T-helper 1 cell treated with Interleukin-12 subunit alpha and Interleukin-12 subunit beta and Interleukin-4 antibody, amounts not matched to agents 30 μg/mL and 1 μg/mL, for 36 hours (primary cell): ENCODE data around the gene APCDD1L.

ENCODE experiments used
- H3K27ac Mint-ChIP-seq: one replicate; pipeline ENCODE4 v1.8.0; 2021; ENCODE audit warnings: mild to moderate bottlenecking, mixed read lengths
- H3K27me3 Mint-ChIP-seq: one replicate; pipeline ENCODE4 v1.8.0; 2021; ENCODE audit warnings: low read depth, mixed read lengths
- H3K36me3 Mint-ChIP-seq: one replicate; pipeline ENCODE4 v1.8.0; 2021; ENCODE audit warnings: low read depth, mixed read lengths
- H3K4me1 Mint-ChIP-seq: one replicate; pipeline ENCODE4 v1.8.0; 2021; ENCODE audit warnings: low read depth, mixed read lengths
- H3K4me3 Mint-ChIP-seq: one replicate; pipeline ENCODE4 v1.8.0; 2021; ENCODE audit warnings: mild to moderate bottlenecking, moderate library complexity, mixed read lengths
- H3K9me3 Mint-ChIP-seq: one replicate; pipeline ENCODE4 v1.8.0; 2021; ENCODE audit warnings: mixed read lengths

The APCDD1L gene

GRCh38 chr20:58531657-58532056 is 16.5 kb upstream of the APCDD1L start:
- H3K4me1 Mint-ChIP-seq: no peaks in the 10 kb centered on the region

GRCh38 chr20:58531063-58531462 is 15.9 kb upstream of the APCDD1L start:
- Mint-ChIP-seq H3K4me1 (no peaks in the 10 kb centered on the region), H3K9me3 (peaks cover 43% of the 10 kb centered on the region), H3K4me3 (no peak overlapping the region)

More at GRCh38 chr20:58531657-58532056, 16.5 kb upstream of the APCDD1L start:
- Mint-ChIP-seq H3K4me3 (no peak overlapping the region), H3K36me3 (no peaks in the 10 kb centered on the region), H3K27ac (no peak overlapping the region), H3K27me3 (no peaks in the 10 kb centered on the region), H3K9me3 (peaks cover 39% of the 10 kb centered on the region)

DNA sequence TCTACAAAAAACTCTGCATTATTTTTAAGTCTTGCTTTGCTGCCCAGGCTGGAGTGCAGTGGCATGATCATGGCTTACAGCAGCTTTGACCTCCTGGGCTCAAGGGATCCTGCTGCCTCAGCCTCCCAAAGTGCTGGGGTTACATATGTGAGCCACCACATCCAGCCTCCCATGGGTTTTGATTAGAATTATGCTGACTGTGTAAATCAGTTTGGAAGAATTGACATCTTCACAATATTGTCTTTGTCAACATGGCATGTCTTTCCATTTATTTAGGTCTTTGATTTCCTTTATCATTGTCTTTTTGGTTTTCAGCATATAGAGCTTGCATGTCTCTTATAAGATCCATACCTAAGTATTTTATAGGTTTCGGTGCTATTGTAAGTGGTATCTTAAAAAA is 13.2 kb upstream of the APCDD1L start:
- Mint-ChIP-seq H3K9me3 (peaks cover 44% of the 10 kb centered on the region), H3K36me3 (no peaks in the 10 kb centered on the region)

More at GRCh38 chr20:58531063-58531462, 15.9 kb upstream of the APCDD1L start:
- Mint-ChIP-seq H3K36me3 (no peaks in the 10 kb centered on the region), H3K27me3 (no peaks in the 10 kb centered on the region), H3K27ac (no peak overlapping the region)

DNA sequence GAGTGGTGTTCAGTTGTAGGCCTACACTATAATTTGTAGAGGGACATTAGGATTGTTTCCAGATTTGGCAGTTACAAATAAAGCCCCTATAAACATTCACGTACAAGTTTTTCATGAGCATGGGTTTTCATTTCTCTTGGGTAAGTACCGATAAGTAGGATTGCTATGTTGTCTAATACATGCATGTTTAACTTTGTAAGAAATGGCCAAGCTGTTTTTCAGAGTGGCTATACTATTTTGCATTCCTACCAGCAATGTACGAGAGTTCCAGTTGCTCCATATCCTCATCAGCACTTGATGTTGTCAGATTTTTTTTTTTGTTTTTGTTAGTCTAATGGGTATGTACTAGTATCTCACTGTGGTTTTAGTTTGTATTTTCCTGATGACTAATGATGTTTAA is 11.2 kb upstream of the APCDD1L start:
- Mint-ChIP-seq H3K36me3 (no peaks in the 10 kb centered on the region), H3K4me1 (no peaks in the 10 kb centered on the region), H3K4me3 (no peak overlapping the region), H3K27me3 (no peaks in the 10 kb centered on the region), H3K9me3 (peaks cover 26% of the 10 kb centered on the region), H3K27ac (no peak overlapping the region)

More for the DNA sequence above, 13.2 kb upstream of the APCDD1L start:
- Mint-ChIP-seq H3K4me3 (no peak overlapping the region), H3K27me3 (no peaks in the 10 kb centered on the region), H3K27ac (no peak overlapping the region), H3K4me1 (no peaks in the 10 kb centered on the region)

DNA sequence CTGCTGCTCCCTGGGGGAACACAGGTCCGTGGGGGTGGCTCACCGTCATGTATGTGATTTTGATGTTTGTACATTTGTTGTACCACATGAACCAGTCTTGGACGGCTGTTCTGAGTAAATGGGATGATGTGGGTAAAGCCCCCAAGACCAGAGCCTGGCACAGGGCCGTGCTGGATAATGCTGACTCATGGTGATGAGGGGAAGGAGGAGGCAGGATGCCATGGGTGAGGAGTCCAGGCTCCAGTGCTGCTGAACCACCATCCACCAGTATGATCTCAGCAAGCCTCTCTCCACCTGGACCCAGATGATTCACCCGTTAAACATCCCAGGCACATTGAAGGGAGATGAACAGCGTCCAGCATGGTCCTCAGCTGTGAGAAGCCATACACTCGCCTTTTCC is 9.6 kb upstream of the APCDD1L start:
- H3K4me1 Mint-ChIP-seq: no peaks in the 10 kb centered on the region
- H3K27me3 Mint-ChIP-seq: no peaks in the 10 kb centered on the region

GRCh38 chr20:58523971-58524315 is 8.7 kb upstream of the APCDD1L start:
- H3K36me3 Mint-ChIP-seq: no peaks in the 10 kb centered on the region
- no peak overlapping the region for H3K27ac Mint-ChIP-seq
- peaks cover 14% of the 10 kb centered on the region for H3K9me3 Mint-ChIP-seq
- H3K4me3 Mint-ChIP-seq: no peak overlapping the region
- H3K27me3 Mint-ChIP-seq: no peaks in the 10 kb centered on the region
- H3K4me1 Mint-ChIP-seq: no peaks in the 10 kb centered on the region

More for the DNA sequence above, 9.6 kb upstream of the APCDD1L start:
- H3K4me3 Mint-ChIP-seq: no peak overlapping the region
- no peaks in the 10 kb centered on the region for H3K36me3 Mint-ChIP-seq
- H3K9me3 Mint-ChIP-seq: peaks cover 18% of the 10 kb centered on the region
- H3K27ac Mint-ChIP-seq: no peak overlapping the region

- Mint-ChIP-seq H3K9me3 (peaks cover 11% of the 10 kb centered on the region), H3K4me1 (no peaks in the 10 kb centered on the region), H3K36me3 (no peaks in the 10 kb centered on the region), H3K27ac (no peak overlapping the region), H3K4me3 (no peak overlapping the region), H3K27me3 (no peaks in the 10 kb centered on the region)
These were observed 8.1 kb upstream of the APCDD1L start for GRCh38 chr20:58523072-58523970.

DNA sequence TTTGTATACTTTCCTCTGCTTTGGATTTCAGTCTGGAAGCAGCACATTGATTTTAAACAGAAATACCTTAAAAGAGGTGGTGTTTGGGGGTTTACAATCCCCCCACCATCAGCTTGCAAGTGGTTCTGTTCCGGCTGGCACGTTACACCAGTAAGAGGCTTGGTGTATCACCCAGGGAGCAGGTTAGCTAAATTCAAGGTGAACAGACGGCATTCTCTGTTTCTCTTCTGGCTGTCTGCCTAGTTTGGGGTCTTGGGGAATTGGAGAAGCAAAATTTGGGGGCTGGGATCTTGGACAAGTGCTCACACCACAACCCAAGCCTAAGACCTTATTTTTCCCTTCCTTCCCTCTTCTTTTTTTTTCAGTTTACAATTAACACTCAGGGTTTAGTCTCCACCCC is 7.5 kb upstream of the APCDD1L start:
- Mint-ChIP-seq H3K4me1 (no peaks in the 10 kb centered on the region), H3K36me3 (no peaks in the 10 kb centered on the region), H3K9me3 (peaks cover 11% of the 10 kb centered on the region), H3K27me3 (no peaks in the 10 kb centered on the region), H3K4me3 (no peak overlapping the region), H3K27ac (no peak overlapping the region)

- Mint-ChIP-seq H3K36me3 (no peaks in the 10 kb centered on the region), H3K4me3 (no peak overlapping the region), H3K27me3 (peaks cover 8% of the 10 kb centered on the region), H3K27ac (no peak overlapping the region), H3K4me1 (no peaks in the 10 kb centered on the region), H3K9me3 (peaks cover 8% of the 10 kb centered on the region)
These were observed 6.6 kb upstream of the APCDD1L start for GRCh38 chr20:58521763-58522162.

- Mint-ChIP-seq H3K4me1 (no peaks in the 10 kb centered on the region), H3K27ac (no peak overlapping the region), H3K9me3 (no peaks in the 10 kb centered on the region), H3K36me3 (no peaks in the 10 kb centered on the region), H3K4me3 (no peak overlapping the region), H3K27me3 (peaks cover 20% of the 10 kb centered on the region)
These were observed 4.9 kb upstream of the APCDD1L start for GRCh38 chr20:58519940-58520712.

GRCh38 chr20:58518896-58519593 is 3.8 kb upstream of the APCDD1L start:
- no peak overlapping the region for H3K4me3 Mint-ChIP-seq
- no peaks in the 10 kb centered on the region for H3K9me3 Mint-ChIP-seq

DNA sequence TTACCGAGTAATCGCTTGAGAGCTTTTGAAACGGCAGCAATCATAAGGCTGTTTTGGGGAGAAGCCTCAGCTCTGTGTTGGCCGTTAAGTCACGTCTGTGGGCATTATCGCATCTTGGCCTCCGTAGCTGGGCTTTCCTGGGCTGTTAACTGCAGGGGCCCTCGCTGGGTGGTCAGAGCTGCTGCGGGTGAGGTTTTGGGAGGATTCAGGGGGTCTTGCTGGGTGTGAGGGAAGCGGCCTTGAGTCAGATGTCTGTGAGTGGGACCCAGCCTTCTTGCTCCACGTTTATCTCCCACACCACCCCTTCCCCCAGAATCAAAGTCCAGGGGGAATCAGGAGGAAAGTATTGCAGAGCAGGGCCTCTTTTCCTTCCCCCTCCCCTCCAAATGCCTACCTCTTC is 3.2 kb upstream of the APCDD1L start:
- Mint-ChIP-seq H3K27me3 (peaks cover 27% of the 10 kb centered on the region), H3K36me3 (no peaks in the 10 kb centered on the region), H3K4me3 (no peak overlapping the region), H3K4me1 (no peaks in the 10 kb centered on the region), H3K9me3 (no peaks in the 10 kb centered on the region), H3K27ac (no peak overlapping the region)

More at GRCh38 chr20:58518896-58519593, 3.8 kb upstream of the APCDD1L start:
- no peaks in the 10 kb centered on the region for H3K4me1 Mint-ChIP-seq
- no peaks in the 10 kb centered on the region for H3K36me3 Mint-ChIP-seq
- H3K27me3 Mint-ChIP-seq: peaks cover 23% of the 10 kb centered on the region
- H3K27ac Mint-ChIP-seq: no peak overlapping the region

- Mint-ChIP-seq H3K4me1 (no peaks in the 10 kb centered on the region), H3K36me3 (no peaks in the 10 kb centered on the region), H3K27me3 (peaks cover 36% of the 10 kb centered on the region), H3K27ac (no peak overlapping the region), H3K9me3 (no peaks in the 10 kb centered on the region), H3K4me3 (no peak overlapping the region)
These were observed 622 bp downstream of the APCDD1L start for GRCh38 chr20:58514321-58515232.
